ENCODE measurements around the gene REV1. TPM values are rescaled to one million over a fixed set of nuclear protein-coding genes. Genes with fewer than 3 reads are reported as not detected.

REV1 gene
- total RNA-seq, 1 donor from 2014 or later = 27.4 TPM

DNA sequence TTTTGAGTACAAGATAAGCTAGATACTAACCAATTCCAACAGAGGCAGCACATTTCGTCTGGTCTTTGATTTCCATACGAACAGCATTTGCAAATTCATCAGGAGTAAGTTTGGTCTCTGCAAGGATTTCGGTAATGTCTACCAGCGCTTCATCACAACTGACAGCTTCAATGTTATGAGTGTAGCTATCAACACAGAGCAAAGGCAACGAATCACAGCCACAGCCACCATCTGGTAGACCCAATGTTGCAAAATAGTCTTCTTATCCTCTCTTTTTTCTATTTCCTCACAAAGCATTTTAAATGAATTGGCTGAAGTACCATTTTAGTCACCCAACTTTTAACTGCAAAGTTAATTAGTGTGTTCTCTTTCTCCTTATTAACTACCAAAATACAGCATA lies 68.3 kb downstream of the REV1 start:
- DNase-seq (ENCODE audit: low read depth) = no peak
- no peak for TF ChIP-seq CTCF (IDR thresholded peaks at IDR 0.05; ENCODE audit: insufficient read depth, low read length, poor library complexity, severe bottlenecking)

GRCh38 chr2:99420751-99421299 lies 69.0 kb downstream of the REV1 start:
- DNase-seq (ENCODE audit: low read depth) = peak; percentile 28
- Histone ChIP-seq H3K36me3 (ENCODE audit: control insufficient read depth, insufficient read depth, low read length) (peaks cover 3% of the 10 kb centered on the region), H3K27me3 (ENCODE audit: control insufficient read depth, insufficient read depth, low read length) (no peaks in the 10 kb centered on the region), H3K4me3 (ENCODE audit: low read depth, low read length) (no peak overlapping the region)
- TF ChIP-seq CTCF (IDR thresholded peaks at IDR 0.05; ENCODE audit: insufficient read depth, low read length, poor library complexity, severe bottlenecking) = no peak

More for the DNA sequence above, 68.3 kb downstream of the REV1 start:
- Histone ChIP-seq H3K27me3 (ENCODE audit: control insufficient read depth, insufficient read depth, low read length) (no peaks in the 10 kb centered on the region), H3K4me3 (ENCODE audit: low read depth, low read length) (no peak overlapping the region), H3K36me3 (ENCODE audit: control insufficient read depth, insufficient read depth, low read length) (peaks cover 3% of the 10 kb centered on the region)

DNA sequence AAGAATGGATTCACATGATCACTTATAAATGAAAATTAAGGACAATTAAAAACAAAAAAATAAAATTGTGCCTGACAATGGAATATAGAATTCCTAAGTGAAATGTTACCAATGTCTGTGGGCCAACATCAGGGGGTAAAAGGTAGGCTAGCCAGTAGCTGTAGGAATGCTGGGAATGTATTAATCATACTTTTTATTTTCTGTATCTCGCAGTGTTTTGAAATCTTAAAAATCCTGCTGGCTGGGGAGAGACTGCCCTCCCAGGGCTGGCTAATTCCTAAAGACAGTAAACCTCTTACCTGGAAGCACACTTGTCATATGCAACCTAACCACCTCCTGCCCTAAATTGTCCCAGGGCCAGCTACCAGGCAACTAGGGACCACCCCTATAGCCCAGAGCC lies 69.8 kb downstream of the REV1 start:
- peaks cover 3% of the 10 kb centered on the region for H3K36me3 ChIP-seq (ENCODE audit: control insufficient read depth, insufficient read depth, low read length)
- no peak for TF ChIP-seq CTCF (IDR thresholded peaks at IDR 0.05; ENCODE audit: insufficient read depth, low read length, poor library complexity, severe bottlenecking)
- no peak overlapping the region for H3K4me3 ChIP-seq (ENCODE audit: low read depth, low read length)
- H3K27me3 ChIP-seq (ENCODE audit: control insufficient read depth, insufficient read depth, low read length) = no peaks in the 10 kb centered on the region
- no peak for DNase-seq (ENCODE audit: low read depth)

- H3K27me3 ChIP-seq (ENCODE audit: control insufficient read depth, insufficient read depth, low read length) = no peaks in the 10 kb centered on the region
- DNase-seq (ENCODE audit: low read depth) = no peak
- no peak for TF ChIP-seq CTCF (IDR thresholded peaks at IDR 0.05; ENCODE audit: insufficient read depth, low read length, poor library complexity, severe bottlenecking)
- H3K4me3 ChIP-seq (ENCODE audit: low read depth, low read length) = no peak overlapping the region
- H3K36me3 ChIP-seq (ENCODE audit: control insufficient read depth, insufficient read depth, low read length) = peaks cover 2% of the 10 kb centered on the region
These were observed 72.4 kb downstream of the REV1 start for GRCh38 chr2:99417396-99417795.

- TF ChIP-seq CTCF (IDR thresholded peaks at IDR 0.05; ENCODE audit: insufficient read depth, low read length, poor library complexity, severe bottlenecking) = no peak
- H3K4me3 ChIP-seq (ENCODE audit: low read depth, low read length) = no peak overlapping the region
- H3K27me3 ChIP-seq (ENCODE audit: control insufficient read depth, insufficient read depth, low read length) = no peaks in the 10 kb centered on the region
- peaks cover 2% of the 10 kb centered on the region for H3K36me3 ChIP-seq (ENCODE audit: control insufficient read depth, insufficient read depth, low read length)
- no peak for DNase-seq (ENCODE audit: low read depth)
These were observed 75.3 kb downstream of the REV1 start for GRCh38 chr2:99414566-99414965.

GRCh38 chr2:99410276-99410675 lies 79.5 kb downstream of the REV1 start:
- no peak for DNase-seq (ENCODE audit: low read depth)
- Histone ChIP-seq H3K27me3 (ENCODE audit: control insufficient read depth, insufficient read depth, low read length) (no peaks in the 10 kb centered on the region), H3K4me3 (ENCODE audit: low read depth, low read length) (no peak overlapping the region), H3K36me3 (ENCODE audit: control insufficient read depth, insufficient read depth, low read length) (peaks cover under 1% of the 10 kb centered on the region)
- TF ChIP-seq CTCF (IDR thresholded peaks at IDR 0.05; ENCODE audit: insufficient read depth, low read length, poor library complexity, severe bottlenecking) = no peak
